IPS-11a (cell line): ENCODE measurements around the gene PCDH1.
"Not testable (repeated sequence)": the region's sequence is repeated elsewhere in the genome, so short reads cannot be mapped to it uniquely, and the experiment has no call there.

Experiments used
- H3K4me3 ChIP-seq: one replicate; pipeline ENCODE4 v1.5.1; 2013; ENCODE audit warnings: low read depth, low read length, control low read depth

The PCDH1 gene

DNA sequence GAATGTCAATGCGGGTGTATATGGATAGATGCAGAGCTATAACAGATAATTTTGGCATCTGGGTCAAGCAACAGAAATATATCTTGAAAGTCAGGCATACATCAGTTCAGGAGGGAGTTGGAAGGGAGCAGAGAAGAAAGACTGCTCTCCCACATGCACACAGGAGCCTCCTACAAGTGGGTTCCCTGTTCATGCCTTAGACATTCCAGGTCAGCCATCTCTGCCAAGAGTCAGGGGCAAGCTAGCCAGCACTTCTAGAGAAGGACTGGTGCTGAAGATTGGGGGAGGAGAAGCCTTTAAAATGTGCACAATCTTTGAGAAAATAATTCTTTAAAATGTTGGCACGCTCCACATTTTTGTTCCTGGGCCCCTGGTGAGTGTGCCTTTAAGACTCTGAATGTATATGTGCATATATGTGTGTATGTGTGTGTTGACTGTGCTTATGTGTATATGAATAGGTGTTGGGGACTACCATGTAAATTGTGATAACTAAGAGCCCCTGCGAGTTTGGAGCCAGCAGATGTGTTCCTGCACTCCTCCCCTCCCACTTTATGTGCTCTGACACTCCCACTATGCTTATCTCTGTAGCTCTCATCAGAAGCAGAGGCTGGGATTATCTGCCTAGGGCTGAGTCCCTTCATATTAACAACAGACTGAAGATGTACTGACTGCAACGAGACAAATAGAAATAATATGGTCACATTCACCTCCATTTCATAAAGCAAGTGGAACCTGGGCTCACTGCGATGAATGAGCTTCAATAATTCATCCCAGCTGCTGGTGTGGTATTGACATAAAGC lies 24.0 kb upstream of the PCDH1 start:
- H3K4me3 ChIP-seq = no peak overlapping the region

DNA sequence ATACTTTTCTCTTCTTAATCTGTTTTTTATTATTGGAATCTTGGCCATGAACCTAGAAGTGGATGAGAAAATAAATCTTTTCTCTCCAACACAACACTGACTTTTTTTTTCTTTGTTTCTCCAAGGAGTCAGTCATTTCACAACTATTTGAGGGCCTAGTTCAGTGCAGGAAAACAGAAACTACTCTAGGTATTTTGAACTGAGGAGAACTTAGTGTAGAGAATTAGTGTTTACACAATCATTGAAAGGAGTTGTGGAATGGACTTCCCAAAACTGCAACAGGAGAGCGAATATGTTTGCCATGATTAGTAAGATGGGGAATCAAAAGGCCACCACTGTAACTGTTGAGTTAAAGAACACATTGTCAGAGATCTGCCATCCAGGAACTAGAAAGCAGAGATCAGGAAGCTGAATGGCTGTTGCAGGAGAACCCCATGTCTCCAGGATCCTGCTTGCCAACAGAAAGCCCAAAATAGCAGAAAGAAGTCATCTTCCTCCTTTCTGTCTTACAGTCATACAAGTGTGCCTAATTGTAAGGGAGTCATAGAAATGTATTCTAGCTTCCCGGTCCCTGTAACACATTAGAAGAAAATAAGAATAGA lies 20.3 kb upstream of the PCDH1 start:
- H3K4me3 ChIP-seq = no peak overlapping the region

DNA sequence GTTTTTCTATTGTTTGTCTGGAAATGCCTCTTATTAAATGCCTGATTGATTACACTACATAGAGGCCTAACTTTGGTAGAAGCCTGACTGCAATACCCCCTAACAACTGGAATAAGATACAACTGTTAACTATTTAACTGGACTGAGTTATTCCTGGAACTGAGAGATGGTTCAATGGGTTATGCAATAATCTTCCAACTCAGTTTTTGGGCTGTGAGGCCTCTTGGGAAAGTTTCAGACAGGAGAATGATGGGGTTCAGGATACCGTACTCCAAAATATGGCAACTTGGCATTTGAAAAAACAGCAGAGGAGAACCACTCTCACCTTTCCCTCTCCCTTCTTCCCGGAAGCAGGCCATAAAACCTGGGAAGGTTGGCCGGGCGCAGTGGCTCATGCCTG lies 19.2 kb upstream of the PCDH1 start:
- no peak overlapping the region for H3K4me3 ChIP-seq

DNA sequence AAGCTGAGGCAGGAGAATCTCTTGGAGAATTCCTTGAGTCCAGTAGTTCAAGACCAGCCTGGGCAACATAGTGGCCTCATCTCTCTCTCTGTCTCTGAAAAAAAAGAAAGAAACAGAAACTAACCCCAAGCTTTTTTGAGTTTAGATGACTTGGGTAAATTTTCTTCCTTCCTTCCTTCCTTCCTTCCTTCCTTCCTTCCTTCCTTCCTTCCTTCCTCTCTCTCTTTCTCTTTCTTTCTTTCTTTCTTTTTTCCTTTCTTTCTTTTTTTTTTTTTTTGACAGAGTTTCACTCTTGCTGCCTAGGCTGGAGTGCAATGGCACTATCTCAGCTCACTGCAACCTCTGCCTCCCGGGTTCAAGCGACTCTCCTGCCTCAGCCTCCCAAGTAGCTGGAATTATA lies 12.2 kb upstream of the PCDH1 start:
- not testable (repeated sequence) for H3K4me3 ChIP-seq

GRCh38 chr5:141889282-141889871 lies 11.2 kb upstream of the PCDH1 start:
- no peak overlapping the region for H3K4me3 ChIP-seq

DNA sequence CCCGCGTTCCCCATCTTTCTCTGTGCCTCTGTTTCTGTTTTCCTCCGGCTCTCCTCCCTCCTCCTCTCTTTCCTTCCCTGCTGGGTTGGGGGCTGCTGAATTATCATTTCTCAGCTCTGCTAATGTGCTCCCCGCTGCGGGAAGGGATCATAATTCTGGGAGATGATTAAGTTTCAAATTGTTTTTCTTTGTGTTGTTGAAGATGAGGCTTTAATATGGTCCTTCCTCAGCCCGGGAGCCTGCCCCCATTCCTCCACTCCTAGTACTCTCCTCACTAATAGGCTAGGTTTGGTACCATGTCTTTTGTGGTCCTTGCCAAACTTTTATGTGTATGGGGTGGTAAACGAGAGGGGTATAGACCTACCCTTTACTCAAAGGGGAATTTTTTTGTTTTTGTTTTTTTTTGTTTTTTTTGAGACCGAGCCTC lies 5.7 kb upstream of the PCDH1 start:
- peak overlapping the region; percentile 20 for H3K4me3 ChIP-seq

- peak overlapping the region; percentile 39 for H3K4me3 ChIP-seq
Measured at GRCh38 chr5:141883184-141883891, 5.1 kb upstream of the PCDH1 start.

DNA sequence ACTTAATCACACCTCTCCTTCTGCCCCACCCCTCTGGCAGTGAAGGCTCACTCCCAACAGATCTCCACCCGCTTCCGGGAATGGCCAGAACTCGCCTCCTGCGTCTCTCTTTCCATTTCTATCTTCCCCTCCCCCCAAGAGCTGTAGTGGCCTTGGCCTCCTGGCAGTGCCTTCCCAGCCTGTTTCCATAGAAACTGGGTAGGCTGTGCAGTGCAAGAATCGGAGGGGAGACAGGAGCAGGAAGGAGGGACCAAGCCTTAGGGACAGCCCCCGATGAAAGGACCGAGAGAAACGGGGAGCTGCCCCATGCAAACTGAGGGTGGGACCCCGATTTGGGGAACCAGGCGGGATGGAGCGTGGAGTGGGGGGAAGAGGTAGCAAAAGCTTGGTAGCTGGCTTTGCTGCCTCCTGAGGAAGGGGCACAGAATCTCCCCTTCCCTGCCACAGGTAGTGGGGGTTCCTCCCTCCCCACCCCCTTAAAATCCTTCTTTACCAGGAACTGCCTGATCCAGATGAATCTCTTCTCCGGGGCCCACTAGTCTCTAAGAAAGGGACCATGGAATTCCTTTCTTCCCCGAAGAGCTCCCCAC lies 4.5 kb upstream of the PCDH1 start:
- H3K4me3 ChIP-seq = peak overlapping the region; percentile 39

- H3K4me3 ChIP-seq = no peak overlapping the region
Measured at GRCh38 chr5:141881886-141882285, 3.7 kb upstream of the PCDH1 start.

- no peak overlapping the region for H3K4me3 ChIP-seq
Measured at GRCh38 chr5:141880961-141881801, 3.0 kb upstream of the PCDH1 start.

- H3K4me3 ChIP-seq = no peak overlapping the region
Measured at GRCh38 chr5:141879941-141880738, 1.9 kb upstream of the PCDH1 start.

DNA sequence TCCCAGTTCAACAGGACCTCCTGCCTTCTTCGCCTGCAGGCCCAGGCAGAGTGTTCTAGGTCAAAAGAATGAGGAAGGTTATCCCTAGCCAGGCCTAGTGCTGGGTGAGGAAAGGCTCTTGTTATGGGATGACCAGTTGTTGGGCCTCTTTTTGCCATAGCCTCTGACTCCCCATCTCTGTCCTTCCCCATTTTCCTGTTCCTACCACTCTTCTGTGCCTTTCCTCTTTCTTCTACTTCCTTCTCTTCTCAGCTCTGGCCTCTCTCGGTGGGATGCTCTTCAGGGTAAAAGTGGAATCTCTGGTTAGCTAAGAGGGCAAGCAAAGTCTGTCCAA lies 1.2 kb upstream of the PCDH1 start:
- H3K4me3 ChIP-seq = no peak overlapping the region

DNA sequence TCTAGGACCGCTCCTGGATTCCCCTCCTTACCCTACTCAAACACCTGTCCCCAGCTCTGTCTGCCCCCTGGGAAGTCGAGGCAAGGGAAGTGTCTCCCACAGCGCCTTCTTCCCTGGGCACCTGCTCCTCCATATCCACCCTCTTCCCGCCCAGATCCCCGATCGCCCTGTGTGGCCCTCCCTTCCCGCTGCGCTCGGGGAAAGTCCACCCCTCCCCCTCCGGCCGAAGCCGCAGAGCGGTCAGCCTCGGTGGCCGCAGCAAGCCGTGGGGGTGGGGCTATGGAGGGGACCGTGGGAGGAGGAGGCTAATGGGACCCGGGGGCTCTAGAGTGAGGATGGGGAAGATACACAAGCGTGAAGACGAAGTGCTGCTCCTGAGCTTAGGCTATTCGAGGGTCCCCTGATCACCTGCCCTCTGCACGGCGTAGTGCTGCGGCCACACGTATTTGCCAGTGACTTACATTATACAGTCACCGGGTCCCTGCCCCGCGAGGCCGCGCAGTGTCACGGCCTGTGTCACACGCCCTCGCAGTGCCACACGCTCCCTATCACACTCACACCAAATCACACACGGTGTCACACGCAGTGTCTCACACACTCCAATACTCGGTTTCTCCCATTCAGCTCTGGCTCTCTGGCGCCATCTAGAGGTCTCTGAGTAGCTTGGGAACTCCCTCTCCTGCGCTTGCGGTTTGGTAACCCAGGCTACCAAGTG lies 658 bp upstream of the PCDH1 start:
- peak overlapping the region; percentile 28 for H3K4me3 ChIP-seq

DNA sequence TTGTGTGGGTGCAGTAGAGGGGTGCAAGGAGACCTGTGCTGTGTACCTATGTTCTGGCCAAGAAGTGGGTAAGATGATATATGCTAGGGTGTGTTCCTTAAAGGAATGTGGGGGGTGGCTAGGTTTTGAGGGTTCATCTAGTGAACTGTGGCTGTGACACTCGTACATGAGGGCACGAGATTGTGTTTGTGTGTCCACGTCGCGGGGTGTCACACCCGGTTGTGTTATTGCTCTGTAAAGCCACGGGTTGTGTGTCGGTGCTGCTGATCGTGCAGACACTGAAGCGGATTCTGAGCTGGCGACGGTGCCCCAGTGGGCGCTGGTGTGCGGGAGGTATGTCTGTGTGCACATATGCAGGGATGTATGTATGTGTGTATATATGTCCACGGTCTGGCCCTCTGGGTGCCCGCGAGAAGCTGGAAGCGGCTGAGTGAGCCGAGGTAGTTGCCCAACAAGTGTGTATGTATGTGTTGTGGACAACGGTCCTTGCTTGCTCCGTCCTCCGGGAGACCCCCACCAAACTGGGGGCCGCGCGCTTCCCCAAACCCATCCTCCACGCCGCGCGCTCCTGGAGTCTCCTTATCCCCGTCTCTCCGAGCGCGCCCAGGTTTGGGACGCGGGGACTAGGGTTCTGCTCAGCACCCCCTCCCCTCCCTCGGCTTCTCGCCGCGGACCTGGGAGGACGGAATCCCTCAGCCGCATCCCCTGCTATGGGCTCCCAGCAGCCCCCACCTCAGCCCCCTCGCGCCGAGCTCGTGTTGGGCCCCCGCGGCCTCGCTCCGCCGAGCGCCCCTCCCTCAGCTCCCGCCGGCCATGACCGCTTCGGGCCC lies 639 bp downstream of the PCDH1 start:
- peak overlapping the region; percentile 91 for H3K4me3 ChIP-seq

DNA sequence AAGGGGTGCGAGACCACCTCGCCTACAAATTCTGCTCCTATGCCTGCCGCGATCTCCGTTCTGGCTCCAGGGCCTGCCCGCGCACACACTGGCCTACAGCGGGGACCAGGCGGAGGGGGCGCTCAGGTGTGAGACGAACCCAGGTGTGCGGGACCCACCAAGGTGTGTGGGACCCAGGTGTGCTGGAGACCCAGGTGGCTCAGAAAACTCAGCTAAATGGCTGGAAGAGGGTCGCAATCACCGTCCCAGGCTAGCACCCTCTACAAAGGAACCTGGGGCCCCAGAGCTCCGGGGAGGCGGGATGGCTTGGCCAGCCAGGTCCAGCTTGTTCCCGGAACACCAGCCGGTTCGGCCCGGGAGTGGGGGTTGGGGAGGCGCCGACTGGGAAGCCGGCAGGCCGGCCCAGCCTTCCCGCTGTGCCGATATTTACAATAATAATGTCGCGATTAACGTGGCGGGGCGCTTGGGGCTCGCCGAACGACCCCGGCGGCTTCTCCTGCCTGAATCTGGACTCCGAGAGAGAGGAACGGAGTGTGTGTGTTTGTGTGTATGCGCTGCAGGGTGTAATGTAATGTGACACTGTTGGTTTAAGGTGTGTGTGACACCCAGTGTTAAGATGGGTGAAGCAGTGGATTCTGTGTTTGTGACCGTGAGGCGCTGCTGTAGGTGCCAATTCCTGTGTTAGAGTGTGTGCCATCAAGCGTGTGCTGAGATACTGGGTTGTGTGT lies 1.4 kb downstream of the PCDH1 start:
- H3K4me3 ChIP-seq = peak overlapping the region; percentile 91

DNA sequence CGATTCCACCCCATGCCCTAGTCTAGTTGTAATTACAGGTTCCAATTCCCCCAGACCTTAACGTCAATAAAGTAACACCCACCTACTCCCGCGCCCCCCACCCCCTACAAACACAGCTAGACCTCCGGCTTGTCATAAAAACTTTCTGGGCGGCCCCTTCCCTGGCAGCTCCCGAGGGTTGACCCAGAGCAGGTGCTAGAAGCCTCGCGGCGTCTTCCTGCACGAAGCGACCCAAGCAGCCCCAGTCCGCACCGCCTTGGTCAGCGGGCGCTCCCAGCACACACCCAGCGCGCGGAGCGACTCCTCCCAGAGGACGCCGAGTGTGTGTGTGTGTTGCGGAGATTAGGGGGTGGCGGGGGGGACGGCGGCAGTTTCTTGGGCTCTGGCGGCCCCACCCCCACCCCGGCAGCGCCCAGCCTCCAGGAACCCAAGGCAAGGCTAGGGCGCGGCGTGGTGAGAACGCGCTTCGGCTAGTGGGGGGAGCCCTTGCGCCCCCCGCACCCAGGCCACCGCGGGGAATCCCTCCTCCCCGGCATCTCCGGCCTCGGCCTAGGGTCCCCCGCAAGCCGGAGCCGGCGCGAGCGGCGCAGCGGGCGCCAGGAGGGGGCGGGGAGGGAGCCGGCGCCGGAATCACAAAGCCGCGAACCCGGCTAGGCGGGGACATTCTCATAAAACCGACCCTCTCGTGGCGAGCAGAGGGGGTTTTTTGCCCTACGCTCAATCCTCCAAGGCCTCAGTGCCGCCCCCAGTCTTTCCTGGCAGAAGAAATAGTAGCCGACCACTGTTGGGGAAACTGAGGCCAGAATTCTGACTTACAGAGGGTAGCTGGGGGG lies 2.2 kb downstream of the PCDH1 start:
- H3K4me3 ChIP-seq = peak overlapping the region; percentile 91
